Bronchial smooth muscle cell (primary cell): ENCODE data around the gene CHCHD5. TPM values are rescaled to one million over a fixed set of nuclear protein-coding genes. Genes with fewer than 3 reads are reported as not detected.

ENCODE experiments used
- total RNA-seq: library from RNA; depleted of rRNA; stranded (reverse); fragments of >200 nt; gene quantifications from 2 replicates; pipeline ENCODE4 v1.2.1, GENCODE V29; 2014

Gene CHCHD5
- total RNA-seq = 12.3 and 24.4 TPM in 2 replicates

GRCh38 chr2:112584134-112584890, at the start of gene CHCHD5:
Gene CHCHD5, plus strand, starts transcription at chr2:112584609. Its CDS starts 39 bp downstream, at chr2:112584648.

GRCh38 chr2:112542123-112542983, 42.1 kb upstream of the CHCHD5 start, which contains the start of gene POLR1B:
Gene POLR1B, plus strand, starts transcription at chr2:112542465. Its CDS starts 30 bp downstream, at chr2:112542495.

Other genes with a start within 250 kb of the CHCHD5 start
- gene RGPD8, start 151.0 kb upstream of the CHCHD5 start, total RNA-seq = 2.8 and 8.5 TPM in 2 replicates
- 16.8 and 19.4 TPM in 2 replicates for gene TTL, start 102.5 kb upstream of the CHCHD5 start, total RNA-seq
- gene POLR1B, start 42.1 kb upstream of the CHCHD5 start, total RNA-seq = 6.3 and 11.1 TPM in 2 replicates
- 22.1 and 53.0 TPM in 2 replicates for gene SLC20A1, start 61.3 kb downstream of the CHCHD5 start, total RNA-seq
- gene NT5DC4, start 136.4 kb downstream of the CHCHD5 start, total RNA-seq = not detected in 2 replicates
- gene CKAP2L, start 180.0 kb downstream of the CHCHD5 start, total RNA-seq = 0.17 and 1.3 TPM in 2 replicates
- gene IL1A, start 199.9 kb downstream of the CHCHD5 start, total RNA-seq = 0.09 and 0.32 TPM in 2 replicates